NCI-H1417 (cell line): ENCODE data around the gene CAMK1G.

Experiments
- DNase-seq, 3 experiments: peaks; one replicate each; lab custom pipeline; 2025; lab: John Stamatoyannopoulos, UW

The CAMK1G gene

GRCh38 chr1:209619696-209620486 is 36.4 kb downstream of the CAMK1G start:
- DNase-seq: peak in 1 of 3 experiments; percentile 35

GRCh38 chr1:209620487-209620884 is 37.0 kb downstream of the CAMK1G start:
- DNase-seq: no peak

- DNase-seq: no peak
Observed at GRCh38 chr1:209621286-209621685, 37.8 kb downstream of the CAMK1G start.

- no peak for DNase-seq
Observed at GRCh38 chr1:209621741-209622655, 38.5 kb downstream of the CAMK1G start.

GRCh38 chr1:209622841-209623829 is 39.6 kb downstream of the CAMK1G start:
- peak in 2 of 3 experiments; percentile 16 to 56 for DNase-seq

GRCh38 chr1:209624558-209625549 is 41.3 kb downstream of the CAMK1G start:
- DNase-seq: no peak

GRCh38 chr1:209625791-209626285 is 42.3 kb downstream of the CAMK1G start:
- no peak for DNase-seq

- DNase-seq: no peak
Observed at GRCh38 chr1:209626346-209627026, 43.0 kb downstream of the CAMK1G start.

- DNase-seq: no peak
Observed at GRCh38 chr1:209627027-209627731, 43.7 kb downstream of the CAMK1G start.

GRCh38 chr1:209627732-209628196 is 44.2 kb downstream of the CAMK1G start:
- peak; percentile 35 to 82 (median 73) for DNase-seq

GRCh38 chr1:209628618-209629299 is 45.2 kb downstream of the CAMK1G start:
- no peak for DNase-seq

- no peak for DNase-seq
Observed at GRCh38 chr1:209629621-209630382, 46.3 kb downstream of the CAMK1G start.

- DNase-seq: peak in 2 of 3 experiments; percentile 44 to 56
Observed at GRCh38 chr1:209630383-209631225, 47.1 kb downstream of the CAMK1G start.

- DNase-seq: no peak
Observed at GRCh38 chr1:209633335-209633997, 50.0 kb downstream of the CAMK1G start.

- DNase-seq: no peak
Observed at GRCh38 chr1:209634005-209634737, 50.7 kb downstream of the CAMK1G start.
